CD4-positive, alpha-beta T cell treated with Interferon alpha-2 for 1 hour (primary cell): Measurements from ENCODE around the gene MID1.

Experiments used
- DNase-seq, 2 donors: peaks; one replicate each; pipeline ENCODE4 v3.0.0-alpha.2; 2020 to 2022

MID1 gene

DNA sequence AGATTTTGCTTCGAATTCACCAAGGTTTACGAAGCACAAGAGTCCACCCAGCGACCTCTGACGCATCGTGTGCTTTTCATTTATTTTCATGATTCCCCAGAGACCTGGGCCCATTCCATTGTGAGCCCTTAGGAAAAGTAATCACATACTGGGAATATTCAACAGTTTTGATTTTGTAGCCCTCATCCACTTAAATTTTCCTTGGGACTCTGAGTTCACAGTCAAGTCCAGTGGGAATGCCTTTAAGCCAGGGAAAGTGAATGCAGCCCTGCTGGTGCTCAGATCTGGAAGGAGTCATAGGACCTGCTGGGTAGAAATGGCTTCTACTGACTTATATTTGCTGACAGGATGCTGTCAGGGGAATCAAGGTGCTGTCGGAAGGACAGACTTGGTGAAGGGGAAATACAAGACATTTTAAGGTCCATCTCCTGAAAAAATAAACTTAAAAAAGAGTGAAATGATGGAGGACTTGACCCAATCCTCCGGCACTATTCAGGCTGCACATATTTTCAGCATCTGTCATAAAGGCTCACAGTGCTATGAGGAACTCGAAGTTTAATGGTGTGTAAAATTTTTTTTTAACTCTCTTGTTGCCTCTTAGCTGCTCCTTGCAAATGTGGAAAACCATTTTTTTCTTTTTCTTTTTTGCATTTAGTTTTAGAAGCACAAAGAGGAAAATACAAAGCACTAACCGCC, 204.9 kb downstream of the MID1 start:
- no peak for DNase-seq

GRCh38 chrX:10414862-10415261, 205.5 kb downstream of the MID1 start:
- no peak for DNase-seq

DNA sequence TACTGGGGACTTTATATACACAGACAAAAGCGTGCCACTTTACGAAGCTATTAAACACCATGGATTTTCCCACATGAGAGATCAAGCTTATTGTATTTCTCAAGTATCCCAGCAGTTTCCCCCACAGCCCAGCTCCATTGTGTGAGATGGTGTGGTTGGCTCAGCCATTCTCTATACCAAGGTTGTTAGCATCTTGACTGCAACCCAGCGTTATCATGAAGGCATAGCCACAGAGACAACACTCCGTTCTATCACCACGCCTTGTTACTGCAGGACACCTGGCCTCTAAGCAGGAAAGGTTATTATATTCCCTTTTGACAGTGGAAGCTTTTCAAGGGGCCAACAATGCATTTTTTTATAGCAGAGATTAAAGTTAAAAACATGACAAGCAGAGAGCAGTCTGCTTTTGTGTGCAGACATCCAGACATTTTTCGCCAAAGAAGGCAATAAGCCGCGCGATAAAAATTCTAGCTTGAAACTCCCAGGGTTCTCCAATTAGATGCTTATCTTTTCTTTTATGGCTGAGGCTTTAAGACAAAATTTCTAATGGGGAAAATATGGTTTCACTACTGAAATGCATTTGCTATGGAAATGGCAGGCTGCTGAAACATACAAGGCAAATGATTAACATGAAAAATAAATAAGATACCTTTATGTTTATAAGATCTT, 206.1 kb downstream of the MID1 start:
- DNase-seq: no peak

DNA sequence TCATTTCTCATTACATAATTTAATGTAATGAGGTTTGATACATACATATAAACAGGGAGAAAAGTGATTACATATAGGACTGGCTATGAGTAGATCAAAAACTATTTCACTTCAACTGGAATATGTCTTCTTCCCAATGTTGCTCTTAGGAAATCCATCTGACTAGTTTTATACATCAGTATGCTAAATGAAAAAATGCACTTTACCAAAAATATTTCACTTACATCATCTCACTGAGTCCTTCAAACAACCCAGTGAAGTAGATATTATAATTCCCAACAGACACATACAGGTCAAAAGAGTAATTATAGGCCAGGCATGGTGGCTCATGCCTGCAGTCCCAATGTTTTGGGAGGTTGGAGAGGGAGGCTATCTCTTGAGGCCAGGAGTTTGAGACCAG, 215.9 kb downstream of the MID1 start:
- no peak for DNase-seq

GRCh38 chrX:10401239-10401638, 219.1 kb downstream of the MID1 start:
- DNase-seq: no peak

- no peak for DNase-seq
Measured at GRCh38 chrX:10399043-10399741, 221.2 kb downstream of the MID1 start.

- no peak for DNase-seq
Measured at GRCh38 chrX:10398215-10398614, 222.2 kb downstream of the MID1 start.

DNA sequence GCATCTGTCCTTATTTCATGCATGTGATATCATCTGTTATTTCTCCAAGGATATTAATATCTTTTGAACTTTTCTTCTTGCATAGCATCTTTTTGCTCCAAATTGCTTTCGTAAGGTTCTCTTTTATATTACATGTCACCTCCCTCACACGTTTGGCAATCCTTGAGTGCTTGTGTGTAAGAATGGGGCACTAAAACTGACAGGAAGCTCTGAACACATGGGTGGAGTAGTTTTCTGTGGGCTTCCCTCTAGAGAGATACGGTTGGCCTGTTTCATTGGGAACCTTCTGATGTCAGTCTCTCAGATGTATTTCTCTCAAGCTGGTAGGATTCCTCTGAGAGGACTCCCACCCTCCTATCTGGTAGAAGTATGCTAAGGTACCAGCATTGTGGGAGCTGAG, 223.0 kb downstream of the MID1 start:
- no peak for DNase-seq

- no peak for DNase-seq
Measured at GRCh38 chrX:10395643-10396042, 224.7 kb downstream of the MID1 start.
